ENCODE measurements around the gene CCDC78. TPM values are rescaled to one million over a fixed set of nuclear protein-coding genes. Genes with fewer than 3 reads are reported as not detected.

CCDC78 gene
- total RNA-seq, 1 donor from 2014 or later, result 3.9 TPM

GRCh38 chr16:686459-687260 lies 39.6 kb downstream of the CCDC78 start:
- H3K36me3 Mint-ChIP-seq, result peaks cover 4% of the 10 kb centered on the region
- no peaks in the 10 kb centered on the region for H3K27me3 Mint-ChIP-seq
- H3K9me3 Mint-ChIP-seq, result no peaks in the 10 kb centered on the region
- TF ChIP-seq, protein P1, sequence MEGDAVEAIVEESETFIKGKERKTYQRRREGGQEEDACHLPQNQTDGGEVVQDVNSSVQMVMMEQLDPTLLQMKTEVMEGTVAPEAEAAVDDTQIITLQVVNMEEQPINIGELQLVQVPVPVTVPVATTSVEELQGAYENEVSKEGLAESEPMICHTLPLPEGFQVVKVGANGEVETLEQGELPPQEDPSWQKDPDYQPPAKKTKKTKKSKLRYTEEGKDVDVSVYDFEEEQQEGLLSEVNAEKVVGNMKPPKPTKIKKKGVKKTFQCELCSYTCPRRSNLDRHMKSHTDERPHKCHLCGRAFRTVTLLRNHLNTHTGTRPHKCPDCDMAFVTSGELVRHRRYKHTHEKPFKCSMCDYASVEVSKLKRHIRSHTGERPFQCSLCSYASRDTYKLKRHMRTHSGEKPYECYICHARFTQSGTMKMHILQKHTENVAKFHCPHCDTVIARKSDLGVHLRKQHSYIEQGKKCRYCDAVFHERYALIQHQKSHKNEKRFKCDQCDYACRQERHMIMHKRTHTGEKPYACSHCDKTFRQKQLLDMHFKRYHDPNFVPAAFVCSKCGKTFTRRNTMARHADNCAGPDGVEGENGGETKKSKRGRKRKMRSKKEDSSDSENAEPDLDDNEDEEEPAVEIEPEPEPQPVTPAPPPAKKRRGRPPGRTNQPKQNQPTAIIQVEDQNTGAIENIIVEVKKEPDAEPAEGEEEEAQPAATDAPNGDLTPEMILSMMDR (conservative IDR thresholded peaks at IDR 0.05), result no peak
- DNase-seq (ENCODE audit: extremely low spot score, unreplicated experiment), result no peak
- H3K4me1 Mint-ChIP-seq (ENCODE audit: unreplicated experiment), result peaks cover 7% of the 10 kb centered on the region
- no peak overlapping the region for H3K27ac Mint-ChIP-seq
- no peak overlapping the region for H3K4me3 Mint-ChIP-seq

DNA sequence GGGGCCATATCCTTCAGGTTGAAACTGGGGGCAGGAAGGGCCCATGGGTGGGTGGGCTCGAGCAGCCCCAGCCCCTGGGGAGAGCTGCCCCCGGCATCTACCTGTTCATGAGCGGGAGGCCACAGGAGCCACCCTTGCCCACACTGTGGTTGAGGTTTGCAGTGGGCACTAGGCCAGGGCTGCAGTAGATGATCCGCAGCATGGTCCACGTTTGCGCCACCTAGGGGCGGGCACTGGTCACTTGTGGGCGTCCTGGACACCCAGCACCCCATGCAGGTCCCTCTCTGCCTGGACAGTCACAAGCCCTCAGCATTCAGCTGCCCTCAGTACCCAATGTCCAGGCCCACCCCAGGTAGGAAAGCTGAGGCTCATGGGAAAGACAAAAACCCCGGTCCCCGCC lies 40.3 kb downstream of the CCDC78 start:
- DNase-seq (ENCODE audit: extremely low spot score, unreplicated experiment), result no peak
- Mint-ChIP-seq H3K36me3 (peaks cover 4% of the 10 kb centered on the region), H3K27me3 (no peaks in the 10 kb centered on the region), H3K4me1 (ENCODE audit: unreplicated experiment) (peaks cover 7% of the 10 kb centered on the region), H3K27ac (peak overlapping the region; percentile 26), H3K9me3 (no peaks in the 10 kb centered on the region), H3K4me3 (no peak overlapping the region)
- TF ChIP-seq, protein P1 (conservative IDR thresholded peaks at IDR 0.05), result peak; percentile 64

GRCh38 chr16:684961-685696 lies 41.1 kb downstream of the CCDC78 start:
- H3K4me1 Mint-ChIP-seq (ENCODE audit: unreplicated experiment), result peaks cover 7% of the 10 kb centered on the region
- TF ChIP-seq, protein P1 (conservative IDR thresholded peaks at IDR 0.05), result no peak
- H3K9me3 Mint-ChIP-seq, result no peaks in the 10 kb centered on the region
- no peak overlapping the region for H3K4me3 Mint-ChIP-seq
- H3K36me3 Mint-ChIP-seq, result peaks cover 4% of the 10 kb centered on the region
- H3K27ac Mint-ChIP-seq, result no peak overlapping the region
- no peak for DNase-seq (ENCODE audit: extremely low spot score, unreplicated experiment)
- no peaks in the 10 kb centered on the region for H3K27me3 Mint-ChIP-seq

DNA sequence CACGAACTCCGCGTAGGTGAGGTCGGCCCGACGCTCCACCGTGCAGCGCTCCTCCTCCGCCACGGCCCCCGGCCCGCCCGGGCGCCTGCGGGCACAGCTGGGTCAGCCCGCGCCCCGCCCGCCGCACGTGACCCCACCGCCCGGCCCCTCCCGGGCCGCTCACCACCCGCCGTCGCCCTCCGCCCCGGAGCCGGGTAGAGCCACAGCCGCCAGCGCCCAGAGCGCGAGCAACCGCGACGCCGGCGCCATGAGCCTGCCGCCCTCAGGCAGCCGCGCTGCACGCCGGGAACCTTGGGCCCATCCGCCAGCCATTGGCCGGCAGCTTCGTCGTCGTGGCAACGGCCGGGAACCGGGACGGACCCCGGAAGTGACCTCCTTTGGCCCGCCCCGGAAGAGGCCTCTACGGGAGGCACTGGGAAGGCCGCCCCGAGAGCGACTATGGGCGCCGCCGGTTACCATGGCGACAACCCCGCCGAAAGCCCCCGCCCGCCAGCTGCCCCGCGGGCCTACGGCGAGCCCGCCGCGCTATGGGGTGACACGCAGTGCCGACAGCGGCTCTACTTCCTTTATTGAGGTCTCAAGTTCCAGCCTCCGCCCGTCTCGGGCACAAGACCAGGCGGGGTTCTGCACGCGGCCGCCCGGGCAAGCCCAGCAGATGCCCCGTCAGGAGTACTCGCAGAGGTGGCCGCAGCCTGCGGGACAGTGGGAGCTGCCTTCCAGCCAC lies 42.0 kb downstream of the CCDC78 start, which contains the start of gene JMJD8:
JMJD8 (minus strand) TSS at position 264 of the 724 bp plus-strand sequence; CDS start at position 249, 15 bp downstream.
- DNase-seq (ENCODE audit: extremely low spot score, unreplicated experiment), result peak; percentile 97
- TF ChIP-seq, protein P1 (conservative IDR thresholded peaks at IDR 0.05), result no peak
- Mint-ChIP-seq H3K27ac (peak within 1 kb of the TSS; percentile 31), H3K4me3 (peak within 1 kb of the TSS; percentile 84), H3K4me1 (ENCODE audit: unreplicated experiment) (peaks cover 7% of the 10 kb centered on the region), H3K9me3 (no peaks in the 10 kb centered on the region), H3K27me3 (no peaks in the 10 kb centered on the region), H3K36me3 (peaks cover 4% of the 10 kb centered on the region)

DNA sequence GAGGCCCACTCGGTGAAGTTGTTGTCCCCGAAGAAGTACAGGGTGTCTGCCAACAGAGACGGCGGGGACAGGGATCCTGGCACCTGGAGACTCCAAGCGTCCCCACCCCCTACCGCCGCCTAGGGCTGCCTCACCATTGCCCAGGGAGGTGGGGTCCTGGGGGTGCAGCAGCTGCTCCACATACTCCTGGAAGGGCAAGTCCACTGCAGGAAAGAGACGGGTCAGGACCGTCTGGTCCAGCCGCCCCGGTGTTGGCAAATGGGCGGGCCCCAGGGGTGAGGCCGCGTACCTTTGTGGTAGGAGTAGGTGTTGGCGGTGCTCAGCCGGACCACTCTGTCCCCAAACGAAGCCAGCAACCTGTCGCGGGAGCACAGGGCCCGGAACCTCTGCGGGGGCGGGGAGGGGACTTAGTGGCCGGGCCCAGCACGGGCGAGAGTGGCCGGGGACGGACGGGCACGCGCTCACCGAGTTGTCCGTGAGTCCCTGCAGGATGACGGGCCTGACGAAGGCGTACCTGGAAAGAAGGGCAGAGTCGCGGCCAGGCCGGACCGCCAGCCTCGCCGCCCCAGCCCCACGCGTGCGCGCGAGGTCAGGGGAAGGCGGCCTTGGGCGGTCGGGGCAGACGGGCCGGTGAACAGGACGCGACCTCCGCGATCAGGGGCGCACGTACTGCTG lies 42.7 kb downstream of the CCDC78 start:
- peak overlapping the region; percentile 31 for H3K27ac Mint-ChIP-seq
- H3K27me3 Mint-ChIP-seq, result no peaks in the 10 kb centered on the region
- H3K4me3 Mint-ChIP-seq, result peak overlapping the region; percentile 84
- H3K36me3 Mint-ChIP-seq, result peaks cover 4% of the 10 kb centered on the region
- TF ChIP-seq, protein P1 (conservative IDR thresholded peaks at IDR 0.05), result no peak
- DNase-seq (ENCODE audit: extremely low spot score, unreplicated experiment), result no peak
- no peaks in the 10 kb centered on the region for H3K9me3 Mint-ChIP-seq
- H3K4me1 Mint-ChIP-seq (ENCODE audit: unreplicated experiment), result peaks cover 3% of the 10 kb centered on the region
